Transverse colon (tissue), 4 donors: ENCODE measurements around the gene FH. TPM values are rescaled to one million over a fixed set of nuclear protein-coding genes. Genes with fewer than 3 reads are reported as not detected.

ENCODE experiments used
- DNase-seq: peaks from one replicate; pipeline ENCODE4 v3.0.0-alpha.2; 2019
- H3K27ac ChIP-seq, 4 donors: fragments of 200-600 bp; sonication (generic); 2 replicates each; pipeline ENCODE4 v1.5.1; 2016 to 2018; ENCODE audit warnings: inconsistent platforms in 4 of 4
- H3K27me3 ChIP-seq: fragments of 200-600 bp; sonication (generic); 2 replicates; pipeline ENCODE4 v1.5.1; 2017; ENCODE audit warnings: inconsistent platforms
- H3K36me3 ChIP-seq, 4 donors: fragments of 200-600 bp; sonication (generic); 2 replicates each; pipeline ENCODE4 v1.5.1; 2017 to 2019; ENCODE audit warnings: inconsistent platforms in 4 of 4
- H3K4me1 ChIP-seq, 4 donors: fragments of 200-600 bp; sonication (generic); 2 replicates each; pipeline ENCODE4 v1.5.1; 2017 to 2020; ENCODE audit warnings: inconsistent platforms in 4 of 4
- H3K4me3 ChIP-seq, 4 donors: fragments of 200-600 bp; sonication (generic); 1 replicate in 1 of 4; 2 replicates in 3 of 4; pipeline versions ENCODE4 v1.5.1 to v1.6.1; 2017 to 2019; ENCODE audit warnings: inconsistent platforms in 4 of 4
- H3K9me3 ChIP-seq, 2 donors: fragments of 200-600 bp; sonication (generic); 2 replicates each; pipeline ENCODE4 v1.5.1; 2017 to 2019; ENCODE audit warnings: inconsistent platforms in 2 of 2
- EP300 ChIP-seq: sonication (generic); formaldehyde crosslinking; IDR thresholded peaks from one replicate; pipeline ENCODE4 v1.6.1; 2017; ENCODE audit warnings: antibody characterized with exemption, low read depth
- POLR2A ChIP-seq: fragments of 450-650 bp; IDR thresholded peaks from one replicate; pipeline ENCODE4 v1.6.1; 2016; ENCODE audit warnings: antibody characterized with exemption, mild to moderate bottlenecking, moderate library complexity
- POLR2AphosphoS5 ChIP-seq, 3 donors: sonication (generic); formaldehyde crosslinking; IDR thresholded peaks; one replicate each; pipeline ENCODE4 v1.6.1; 2016; ENCODE audit warnings: antibody characterized with exemption in 3 of 3
- WGBS, 2 donors: methylation state at CpG; one replicate each; pipeline ENCODE4 v1.1.5; 2018; ENCODE audit warnings: low coverage in 1 of 2; 5-methylcytosine and 5-hydroxymethylcytosine counted together
- in situ Hi-C, 4 donors: fragments of 200-750 bp; cut with MboI; loops; one replicate each; pipeline versions ENCODE4 v1.15.0 to v1.15.1; 2017; ENCODE audit warnings: low sequenced_read_pairs in 3 of 4, low pct_ligation_motif_present in 1 of 4, low pct_unique_long_range_greater_than_20kb in 1 of 4
- intact Hi-C: fragments of 100-400 bp; cut with DNase I; formaldehyde crosslinking; loops from one replicate; pipeline ENCODE4 v1.15.1; 2023; ENCODE audit warnings: low total_unique reads
- total RNA-seq, 4 donors: library from RNA; depleted of rRNA; stranded (reverse); fragments of >200 nt; gene quantifications; one replicate each; pipeline ENCODE4 v1.1.0, GENCODE V29; 2016
- TF ChIP-seq, protein P1 (sequence below), 5 experiments: fragments of 200-600 bp in 3 of 5; fragments of 450-650 bp in 2 of 5; sonication (generic) in 3 of 5; IDR thresholded peaks; 1 replicate in 2 of 5; 2 replicates in 3 of 5; pipeline ENCODE4 v1.5.1; 2016 to 2017; ENCODE audit warnings: antibody characterized with exemption in 5 of 5, inconsistent platforms in 3 of 5, mild to moderate bottlenecking in 2 of 5, moderate library complexity in 1 of 5

FH gene
- total RNA-seq, 4 donors from 2014 or later = 21.7 to 83.8 (median 42.0) TPM

GRCh38 chr1:241503444-241503843, 16.1 kb downstream of the FH start:
- intact Hi-C loops = no loop called here
- no peak overlapping the region for H3K27ac ChIP-seq
- no peak for DNase-seq
- in situ Hi-C loops = loop anchor here in 1 of 4 donors (25.0 kb wide), 1 partner anchor 334 kb away; the partner anchor contains the start of gene EXO1
- peaks cover 0 to 78% (median 33%) of the 10 kb centered on the region in 4 donors for H3K36me3 ChIP-seq
- no peaks in the 10 kb centered on the region for H3K4me1 ChIP-seq
- no peak for TF ChIP-seq EP300
- no peak for TF ChIP-seq POLR2AphosphoS5 (IDR thresholded peaks at IDR 0.05)
- no peak for TF ChIP-seq POLR2A
- TF ChIP-seq, protein P1, sequence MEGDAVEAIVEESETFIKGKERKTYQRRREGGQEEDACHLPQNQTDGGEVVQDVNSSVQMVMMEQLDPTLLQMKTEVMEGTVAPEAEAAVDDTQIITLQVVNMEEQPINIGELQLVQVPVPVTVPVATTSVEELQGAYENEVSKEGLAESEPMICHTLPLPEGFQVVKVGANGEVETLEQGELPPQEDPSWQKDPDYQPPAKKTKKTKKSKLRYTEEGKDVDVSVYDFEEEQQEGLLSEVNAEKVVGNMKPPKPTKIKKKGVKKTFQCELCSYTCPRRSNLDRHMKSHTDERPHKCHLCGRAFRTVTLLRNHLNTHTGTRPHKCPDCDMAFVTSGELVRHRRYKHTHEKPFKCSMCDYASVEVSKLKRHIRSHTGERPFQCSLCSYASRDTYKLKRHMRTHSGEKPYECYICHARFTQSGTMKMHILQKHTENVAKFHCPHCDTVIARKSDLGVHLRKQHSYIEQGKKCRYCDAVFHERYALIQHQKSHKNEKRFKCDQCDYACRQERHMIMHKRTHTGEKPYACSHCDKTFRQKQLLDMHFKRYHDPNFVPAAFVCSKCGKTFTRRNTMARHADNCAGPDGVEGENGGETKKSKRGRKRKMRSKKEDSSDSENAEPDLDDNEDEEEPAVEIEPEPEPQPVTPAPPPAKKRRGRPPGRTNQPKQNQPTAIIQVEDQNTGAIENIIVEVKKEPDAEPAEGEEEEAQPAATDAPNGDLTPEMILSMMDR (IDR thresholded peaks at IDR 0.05) = no peak
- 92 to 97% methylated on average over 6 of the region's 6 CpGs for WGBS, 2 donors
- H3K4me3 ChIP-seq = no peak overlapping the region
- H3K27me3 ChIP-seq = no peaks in the 10 kb centered on the region
- H3K9me3 ChIP-seq = no peaks in the 10 kb centered on the region

DNA sequence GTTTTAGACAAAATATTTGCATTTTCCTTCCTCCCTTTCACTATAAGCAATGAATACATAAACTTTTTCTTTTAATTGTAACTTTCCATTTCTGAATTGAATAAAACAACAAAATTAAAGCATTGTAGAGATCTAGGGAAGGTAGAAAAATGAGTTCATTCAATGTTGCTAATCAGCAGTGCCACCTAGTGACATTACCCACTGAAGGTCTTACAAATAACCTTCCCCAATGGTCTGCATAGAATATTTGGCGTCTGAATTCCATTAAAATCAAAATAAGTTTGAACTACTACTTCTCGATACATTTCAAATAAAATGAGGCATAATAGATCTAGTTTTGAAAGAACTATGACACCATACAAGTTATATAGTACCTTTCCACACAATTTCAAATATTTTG, 19.6 kb downstream of the FH start:
- H3K27me3 ChIP-seq = no peaks in the 10 kb centered on the region
- no peaks in the 10 kb centered on the region for H3K9me3 ChIP-seq
- peaks cover 0 to 76% (median 36%) of the 10 kb centered on the region in 4 donors for H3K36me3 ChIP-seq
- H3K27ac ChIP-seq = no peak overlapping the region
- WGBS, 2 donors = 78 to 83% methylated on average over 2 of the region's 2 CpGs
- no peaks in the 10 kb centered on the region for H3K4me1 ChIP-seq
- DNase-seq = no peak
- in situ Hi-C loops = loop anchor here in 3 of 4 donors (25.0 kb wide), 3 partner anchors 337 to 763 kb away; partner anchors contain the start of gene EXO1 (in 1 of the 3)
- TF ChIP-seq EP300 = no peak
- TF ChIP-seq, protein P1 (IDR thresholded peaks at IDR 0.05) = peak in 2 of 5 experiments; percentile 12
- no peak for TF ChIP-seq POLR2AphosphoS5 (IDR thresholded peaks at IDR 0.05)
- no peak for TF ChIP-seq POLR2A
- H3K4me3 ChIP-seq = no peak overlapping the region
- intact Hi-C loops = no loop called here

DNA sequence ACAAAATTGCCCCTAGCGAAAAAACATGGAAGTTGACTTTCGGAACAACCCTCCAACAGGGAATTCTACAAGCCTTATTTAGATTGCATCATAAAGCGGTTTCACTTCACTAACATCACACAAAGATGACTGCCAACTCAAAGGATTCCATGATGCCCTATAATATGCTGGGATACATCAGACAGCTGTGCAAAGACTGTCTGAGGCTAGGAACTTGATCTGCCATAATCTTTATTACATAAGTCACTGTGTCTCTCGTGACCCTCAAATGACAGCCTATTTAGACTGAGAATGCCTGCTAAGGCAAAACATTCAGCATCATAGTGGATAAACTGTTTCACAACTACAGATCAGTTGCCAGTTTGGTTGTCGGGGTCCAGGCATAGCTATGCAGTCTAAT, 23.8 kb downstream of the FH start:
- Histone ChIP-seq H3K27ac (no peak overlapping the region), H3K27me3 (no peaks in the 10 kb centered on the region), H3K36me3 (peaks cover 0 to 46% (median 17%) of the 10 kb centered on the region in 4 donors), H3K4me1 (no peaks in the 10 kb centered on the region), H3K4me3 (no peak overlapping the region), H3K9me3 (no peaks in the 10 kb centered on the region)
- intact Hi-C loops = no loop called here
- TF ChIP-seq, protein P1 (IDR thresholded peaks at IDR 0.05) = no peak
- TF ChIP-seq EP300 = no peak
- no peak for TF ChIP-seq POLR2A
- no peak for TF ChIP-seq POLR2AphosphoS5 (IDR thresholded peaks at IDR 0.05)
- DNase-seq = no peak
- in situ Hi-C loops = loop anchor here in 3 of 4 donors (25.0 kb wide), 2 partner anchors 533 to 758 kb away; no protein-coding TSS in a partner anchor
- 92 to 94% methylated on average over 2 to 5 of the region's 5 CpGs for WGBS, 2 donors

DNA sequence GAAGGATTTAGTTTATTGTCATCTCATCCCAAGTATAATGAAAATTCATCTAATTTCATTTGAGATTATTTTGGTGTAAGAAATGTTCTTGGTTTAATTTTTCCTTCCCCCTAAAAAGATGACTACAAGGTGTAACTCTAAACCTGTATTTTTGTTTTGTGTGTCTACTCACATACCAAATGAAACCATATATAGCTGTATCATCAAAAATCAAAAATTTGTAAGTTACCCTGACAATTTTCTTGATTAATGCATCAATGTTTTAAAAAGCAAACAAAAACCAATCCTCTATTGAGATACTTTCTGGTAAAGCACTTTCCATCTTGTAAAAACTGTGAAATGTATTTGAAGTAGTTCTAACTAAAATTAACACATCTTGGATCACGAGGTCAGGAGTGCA, 30.8 kb downstream of the FH start:
- Histone ChIP-seq H3K4me1 (no peaks in the 10 kb centered on the region), H3K36me3 (no peaks in the 10 kb centered on the region), H3K9me3 (no peaks in the 10 kb centered on the region), H3K27ac (no peak overlapping the region), H3K4me3 (no peak overlapping the region), H3K27me3 (no peaks in the 10 kb centered on the region)
- 91% methylated on average over 1 of the region's 1 CpG; no CpG with 5 or more reads in 1 of the 2 donors for WGBS, 2 donors
- no peak for DNase-seq
- in situ Hi-C loops = loop anchor here in 3 of 4 donors (25.0 kb wide), 2 partner anchors 526 to 751 kb away; no protein-coding TSS in a partner anchor
- TF ChIP-seq EP300 (no peak), POLR2A (no peak), POLR2AphosphoS5 (IDR thresholded peaks at IDR 0.05) (no peak)
- TF ChIP-seq, protein P1 (IDR thresholded peaks at IDR 0.05) = no peak
- intact Hi-C loops = no loop called here
